HepG2 (cell line): Measurements from ENCODE around the gene SFXN2. TPM values are rescaled to one million over a fixed set of nuclear protein-coding genes. Genes with fewer than 3 reads are reported as not detected.

ENCODE experiments used
- AKNA ChIP-seq: sonication (generic); formaldehyde crosslinking; IDR thresholded peaks from 2 replicates; pipeline ENCODE4 v1.4.0; 2020; ENCODE audit warnings: missing genetic modification reagents, borderline replicate concordance
- ATRX ChIP-seq: sonication (generic); formaldehyde crosslinking; IDR thresholded peaks from 2 replicates; pipeline ENCODE4 v1.4.0; 2020; ENCODE audit warnings: missing genetic modification reagents, borderline replicate concordance
- CREBL2 ChIP-seq: sonication (generic); formaldehyde crosslinking; IDR thresholded peaks from 2 replicates; pipeline ENCODE4 v1.8.1; 2023; ENCODE audit warnings: missing genetic modification reagents, mild to moderate bottlenecking, borderline replicate concordance
- ELK4 ChIP-seq: sonication (generic); formaldehyde crosslinking; IDR thresholded peaks from 2 replicates; pipeline ENCODE4 v1.9.0; 2021; ENCODE audit warnings: missing genetic modification reagents, borderline replicate concordance
- GFI1 ChIP-seq: sonication (generic); formaldehyde crosslinking; IDR thresholded peaks from 2 replicates; pipeline ENCODE4 v1.5.0; 2020; ENCODE audit warnings: missing genetic modification reagents, mild to moderate bottlenecking, borderline replicate concordance
- PAX8 ChIP-seq: sonication (generic); formaldehyde crosslinking; IDR thresholded peaks from 2 replicates; pipeline ENCODE4 v1.8.0; 2022; ENCODE audit warnings: mild to moderate bottlenecking, missing genetic modification reagents, borderline replicate concordance
- PBX2 ChIP-seq: IDR thresholded peaks from 2 replicates; pipeline ENCODE4 v1.6.1; 2016; ENCODE audit warnings: control low read depth
- REL ChIP-seq: sonication (generic); formaldehyde crosslinking; conservative IDR thresholded peaks from 2 replicates; pipeline ENCODE4 v1.8.0; 2022; ENCODE audit warnings: mild to moderate bottlenecking, missing genetic modification reagents, moderate library complexity
- REST ChIP-seq, 2 experiments: IDR thresholded peaks; 2 replicates each; pipeline ENCODE4 v1.6.1; 2011 to 2012; ENCODE audit warnings: low read length in 2 of 2, borderline replicate concordance in 1 of 2, low read depth in 1 of 2, mild to moderate bottlenecking in 1 of 2, moderate library complexity in 1 of 2
- ZNF337 ChIP-seq: sonication (generic); formaldehyde crosslinking; IDR thresholded peaks from 2 replicates; pipeline ENCODE4 v1.5.1; 2020; ENCODE audit warnings: missing genetic modification reagents, low read depth, mild to moderate bottlenecking, borderline replicate concordance
- ZNF543 ChIP-seq: sonication (generic); formaldehyde crosslinking; IDR thresholded peaks from 2 replicates; pipeline ENCODE4 v1.4.0; 2020; ENCODE audit warnings: mild to moderate bottlenecking, missing genetic modification reagents
- ZNF556 ChIP-seq: sonication (generic); formaldehyde crosslinking; IDR thresholded peaks from 2 replicates; pipeline ENCODE4 v1.4.0; 2020; ENCODE audit warnings: mild to moderate bottlenecking, missing genetic modification reagents, borderline replicate concordance
- ZNF615 ChIP-seq: sonication (generic); formaldehyde crosslinking; IDR thresholded peaks from 2 replicates; pipeline ENCODE4 v1.5.0; 2020; ENCODE audit warnings: mild to moderate bottlenecking, missing genetic modification reagents, borderline replicate concordance
- ZNF709 ChIP-seq: sonication (generic); formaldehyde crosslinking; IDR thresholded peaks from 2 replicates; pipeline ENCODE4 v1.5.0; 2020; ENCODE audit warnings: mild to moderate bottlenecking, missing genetic modification reagents
- polyA plus RNA-seq, 8 experiments: library from polyadenylated mRNA; depleted of rRNA in 3 of 8; stranded (reverse) in 7 of 8; unstranded in 1 of 8; fragments of >200 nt; fragmentation: Illumina TruSeq in 4 of 8; extraction: Trizol in 4 of 8; gene quantifications; 2 replicates each; pipeline versions ENCODE4 v1.2.1 to v1.2.3, GENCODE V29; 2011 to 2016; ENCODE audit warnings: low read depth in 4 of 8, missing spikeins in 1 of 8, mixed read lengths in 1 of 8; ENCODE audit not compliant: insufficient read depth in 1 of 8
- total RNA-seq, 5 experiments: library from RNA; depleted of rRNA; stranded (reverse); fragments of >200 nt; fragmentation: Illumina TruSeq; extraction: Trizol; gene quantifications; 2 replicates each; pipeline ENCODE4 v1.2.3, GENCODE V29; 2016; ENCODE audit warnings: low read depth in 1 of 5

The SFXN2 gene
- total and polyA plus RNA-seq, 2 of the 13 experiments (the other 11 are each of a cell fraction or from before 2014, with no cell fraction given): 12.8 to 21.1 TPM

- TF ChIP-seq REST (IDR thresholded peaks at IDR 0.05; ENCODE audit: borderline replicate concordance in 1 of 2, low read depth in 1 of 2, low read length in 2 of 2) (no peak), ZNF543 (CRISPR knock-in tag) (peak; percentile 72), PAX8 (CRISPR knock-in tag) (no peak), ZNF615 (no peak), PBX2 (no peak), REL (CRISPR knock-in tag) (peak; percentile 79), CREBL2 (CRISPR knock-in tag) (no peak), ZNF337 (CRISPR knock-in tag) (peak; percentile 90; the same call in 1 of the 2 replicates), ATRX (CRISPR knock-in tag) (no peak), ELK4 (CRISPR knock-in tag) (no peak), AKNA (CRISPR knock-in tag) (no peak), GFI1 (CRISPR knock-in tag) (peak; percentile 42; the same call in 1 of the 2 replicates), ZNF709 (no peak), ZNF556 (CRISPR knock-in tag) (0 out of 2 replicates have a peak, but pooled peaks have one; percentile 6)
These were observed at the start of gene SFXN2 (continued) for GRCh38 chr10:102714621-102715455.
